K562 (cell line): Measurements from ENCODE around the gene MRPL38. TPM values are rescaled to one million over a fixed set of nuclear protein-coding genes. Genes with fewer than 3 reads are reported as not detected.
A peak's percentile ranks its signal among the peaks of the same experiment; 100 is the strongest.

ENCODE experiments used
- BRF1 ChIP-seq: IDR thresholded peaks from 3 replicates; pipeline ENCODE4 v1.6.1; 2011; ENCODE audit warnings: borderline replicate concordance, mild to moderate bottlenecking; ENCODE audit not compliant: insufficient read length; ENCODE audit errors: extremely low read depth
- CAMTA2 ChIP-seq: fragments of 250-450 bp; sonication (Bioruptor Pico); conservative IDR thresholded peaks from 2 replicates; pipeline ENCODE4 v1.5.1; 2022
- CGGBP1 ChIP-seq: fragments of 250-450 bp; sonication (Bioruptor Pico); IDR thresholded peaks from 2 replicates; pipeline ENCODE4 v1.9.0; 2021; ENCODE audit warnings: mild to moderate bottlenecking
- KHSRP ChIP-seq: fragments of 450-650 bp; IDR thresholded peaks from 2 replicates; pipeline ENCODE4 v1.6.1; 2017
- MEF2D ChIP-seq: conservative IDR thresholded peaks from 2 replicates; pipeline ENCODE4 v1.6.1; 2016; ENCODE audit warnings: low read depth, missing genetic modification characterization, missing compliant biosample characterization
- NFXL1 ChIP-seq: fragments of 450-650 bp; formaldehyde crosslinking; IDR thresholded peaks from 2 replicates; pipeline ENCODE4 v1.4.0; 2021; ENCODE audit warnings: mild to moderate bottlenecking
- PHTF2 ChIP-seq: fragments of 250-450 bp; sonication (Bioruptor Pico); IDR thresholded peaks from 2 replicates; pipeline ENCODE4 v1.5.0; 2021; ENCODE audit warnings: mild to moderate bottlenecking
- PREB ChIP-seq: sonication (generic); formaldehyde crosslinking; IDR thresholded peaks from 2 replicates; pipeline ENCODE4 v1.8.1; 2023; ENCODE audit warnings: mild to moderate bottlenecking, missing genetic modification reagents
- RAD21 ChIP-seq, 2 experiments: fragments of 250-450 bp in 1 of 2; fragments of 450-650 bp in 1 of 2; sonication (Bioruptor Pico) in 1 of 2; formaldehyde crosslinking in 1 of 2; IDR thresholded peaks in 1 of 2; conservative IDR thresholded peaks in 1 of 2; 2 replicates each; pipeline versions ENCODE4 v1.4.0 to v1.8.0; 2020 to 2022; ENCODE audit warnings: mild to moderate bottlenecking in 2 of 2, moderate library complexity in 1 of 2
- RFX5 ChIP-seq: IDR thresholded peaks from 2 replicates; pipeline ENCODE4 v1.6.1; 2011; ENCODE audit warnings: low read depth, mild to moderate bottlenecking, improper control_type of control experiment, low read length
- SFPQ ChIP-seq: fragments of 200-400 bp; formaldehyde crosslinking; IDR thresholded peaks from 2 replicates; pipeline ENCODE4 v1.6.1; 2017; ENCODE audit warnings: mild to moderate bottlenecking, low read depth, low read length, moderate library complexity
- SMAD4 ChIP-seq: fragments of 250-450 bp; sonication (Bioruptor Pico); conservative IDR thresholded peaks from 2 replicates; pipeline ENCODE4 v1.8.0; 2021; ENCODE audit warnings: inconsistent platforms, mild to moderate bottlenecking, moderate library complexity
- THAP7 ChIP-seq: fragments of 250-450 bp; sonication (Bioruptor Pico); IDR thresholded peaks from 2 replicates; pipeline ENCODE4 v1.5.0; 2021
- ZBTB33 ChIP-seq: sonication (generic); formaldehyde crosslinking; IDR thresholded peaks from 2 replicates; pipeline ENCODE4 v1.8.1; 2023; ENCODE audit warnings: mild to moderate bottlenecking, missing genetic modification reagents
- ZFX ChIP-seq: sonication (generic); formaldehyde crosslinking; IDR thresholded peaks from 2 replicates; pipeline ENCODE4 v1.8.0; 2022; ENCODE audit warnings: mild to moderate bottlenecking, missing genetic modification reagents, moderate library complexity
- ZNF239 ChIP-seq: fragments of 250-450 bp; sonication (Bioruptor Pico); IDR thresholded peaks from 2 replicates; pipeline ENCODE4 v1.4.0; 2020; ENCODE audit warnings: mild to moderate bottlenecking
- ZNF277 ChIP-seq: fragments of 250-450 bp; sonication (Bioruptor Pico); IDR thresholded peaks from 2 replicates; pipeline ENCODE4 v1.8.0; 2022; ENCODE audit warnings: inconsistent platforms, mild to moderate bottlenecking, moderate library complexity, borderline replicate concordance
- ZNF324 ChIP-seq: fragments of 250-450 bp; sonication (Bioruptor Pico); IDR thresholded peaks from 2 replicates; pipeline ENCODE4 v1.4.0; 2020; ENCODE audit warnings: mild to moderate bottlenecking
- ZNF444 ChIP-seq: fragments of 250-450 bp; sonication (Bioruptor Pico); IDR thresholded peaks from 2 replicates; pipeline ENCODE4 v1.4.0; 2020; ENCODE audit warnings: mild to moderate bottlenecking, moderate library complexity
- ZNF507 ChIP-seq: conservative IDR thresholded peaks from 2 replicates; pipeline ENCODE4 v1.6.1; 2017; ENCODE audit warnings: missing genetic modification characterization, missing compliant biosample characterization
- polyA plus RNA-seq, 8 experiments: library from polyadenylated mRNA; depleted of rRNA in 4 of 8; stranded (reverse) in 5 of 8; unstranded in 3 of 8; fragments of >200 nt; fragmentation: Nextera tagmentation in 2 of 8; fragmentation: Illumina TruSeq in 1 of 8; extraction: Ambion mirVana in 2 of 8; extraction: Trizol in 1 of 8; gene quantifications; 2 replicates each; pipeline versions ENCODE4 v1.2.1 to v1.2.3, GENCODE V29; 2011 to 2014; ENCODE audit warnings: inconsistent platforms in 1 of 8, missing spikeins in 1 of 8
- total RNA-seq, 7 experiments: library from RNA; depleted of rRNA in 6 of 7; stranded (reverse); fragments of >200 nt in 6 of 7; fragmentation: Illumina TruSeq in 2 of 7; extraction: Trizol in 2 of 7; gene quantifications; 2 replicates each; pipeline versions ENCODE4 v1.2.1 to v1.2.3, GENCODE V29; 2011 to 2021; ENCODE audit warnings: low replicate concordance in 1 of 7

Gene MRPL38
- total and polyA plus RNA-seq, 9 of the 15 experiments (the other 6 are each of a cell fraction or from before 2014, with no cell fraction given): 4.5 to 154 (median 48.5) TPM

- TF ChIP-seq ZNF277 (no peak), THAP7 (no peak), ZBTB33 (CRISPR knock-in tag) (no peak), SFPQ (no peak), ZNF324 (CRISPR knock-in tag) (no peak), CAMTA2 (CRISPR knock-in tag) (no peak), RAD21 (CRISPR knock-in tag; conservative IDR thresholded peaks at IDR 0.05 in 1 of 2, IDR thresholded peaks at IDR 0.05 in 1 of 2) (peak; percentile 57 to 59; a peak in 2 of 4 replicates), ZNF507 (tag) (no peak), CGGBP1 (no peak), ZNF444 (CRISPR knock-in tag) (no peak), NFXL1 (CRISPR knock-in tag) (no peak), BRF1 (no peak), ZNF239 (no peak), SMAD4 (peak; percentile 71; the same call in 1 of the 2 replicates), ZFX (CRISPR knock-in tag) (peak; percentile 39; the same call in 1 of the 2 replicates), PREB (CRISPR knock-in tag) (no peak), RFX5 (no peak), PHTF2 (CRISPR knock-in tag) (no peak), MEF2D (no peak), KHSRP (no peak)
These were observed 48.5 kb downstream of the MRPL38 start (continued) for GRCh38 chr17:75856062-75856756.
